GM12874 (cell line): ENCODE measurements around the gene DYNLT5.

Experiments
- TF ChIP-seq, protein P1 (sequence below): IDR thresholded peaks from 2 replicates; pipeline ENCODE4 v1.5.1; 2011; ENCODE audit warnings: low read depth, mild to moderate bottlenecking, control low read depth, low read length, moderate library complexity; ENCODE audit not compliant: insufficient read depth

The DYNLT5 gene

DNA sequence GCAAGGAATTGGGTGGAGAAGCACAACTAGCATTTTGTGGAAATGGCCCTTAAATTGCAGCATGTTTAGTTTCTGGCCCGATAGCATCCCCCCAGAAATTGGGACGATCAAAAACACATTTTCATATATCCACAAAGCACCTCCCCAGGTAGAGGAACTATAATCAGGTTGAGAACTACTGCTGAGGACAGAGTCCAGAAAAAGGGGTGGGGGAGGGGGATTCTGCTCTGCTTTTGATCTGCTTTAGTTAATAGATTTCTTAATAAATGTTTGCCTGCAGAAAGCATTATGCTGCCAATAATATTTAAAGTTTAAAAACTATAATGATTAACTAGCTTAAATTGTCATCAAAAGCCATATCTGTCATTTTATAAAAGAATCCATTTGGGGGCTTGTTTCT lies 14.4 kb upstream of the DYNLT5 start:
- TF ChIP-seq, protein P1, sequence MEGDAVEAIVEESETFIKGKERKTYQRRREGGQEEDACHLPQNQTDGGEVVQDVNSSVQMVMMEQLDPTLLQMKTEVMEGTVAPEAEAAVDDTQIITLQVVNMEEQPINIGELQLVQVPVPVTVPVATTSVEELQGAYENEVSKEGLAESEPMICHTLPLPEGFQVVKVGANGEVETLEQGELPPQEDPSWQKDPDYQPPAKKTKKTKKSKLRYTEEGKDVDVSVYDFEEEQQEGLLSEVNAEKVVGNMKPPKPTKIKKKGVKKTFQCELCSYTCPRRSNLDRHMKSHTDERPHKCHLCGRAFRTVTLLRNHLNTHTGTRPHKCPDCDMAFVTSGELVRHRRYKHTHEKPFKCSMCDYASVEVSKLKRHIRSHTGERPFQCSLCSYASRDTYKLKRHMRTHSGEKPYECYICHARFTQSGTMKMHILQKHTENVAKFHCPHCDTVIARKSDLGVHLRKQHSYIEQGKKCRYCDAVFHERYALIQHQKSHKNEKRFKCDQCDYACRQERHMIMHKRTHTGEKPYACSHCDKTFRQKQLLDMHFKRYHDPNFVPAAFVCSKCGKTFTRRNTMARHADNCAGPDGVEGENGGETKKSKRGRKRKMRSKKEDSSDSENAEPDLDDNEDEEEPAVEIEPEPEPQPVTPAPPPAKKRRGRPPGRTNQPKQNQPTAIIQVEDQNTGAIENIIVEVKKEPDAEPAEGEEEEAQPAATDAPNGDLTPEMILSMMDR: no peak

DNA sequence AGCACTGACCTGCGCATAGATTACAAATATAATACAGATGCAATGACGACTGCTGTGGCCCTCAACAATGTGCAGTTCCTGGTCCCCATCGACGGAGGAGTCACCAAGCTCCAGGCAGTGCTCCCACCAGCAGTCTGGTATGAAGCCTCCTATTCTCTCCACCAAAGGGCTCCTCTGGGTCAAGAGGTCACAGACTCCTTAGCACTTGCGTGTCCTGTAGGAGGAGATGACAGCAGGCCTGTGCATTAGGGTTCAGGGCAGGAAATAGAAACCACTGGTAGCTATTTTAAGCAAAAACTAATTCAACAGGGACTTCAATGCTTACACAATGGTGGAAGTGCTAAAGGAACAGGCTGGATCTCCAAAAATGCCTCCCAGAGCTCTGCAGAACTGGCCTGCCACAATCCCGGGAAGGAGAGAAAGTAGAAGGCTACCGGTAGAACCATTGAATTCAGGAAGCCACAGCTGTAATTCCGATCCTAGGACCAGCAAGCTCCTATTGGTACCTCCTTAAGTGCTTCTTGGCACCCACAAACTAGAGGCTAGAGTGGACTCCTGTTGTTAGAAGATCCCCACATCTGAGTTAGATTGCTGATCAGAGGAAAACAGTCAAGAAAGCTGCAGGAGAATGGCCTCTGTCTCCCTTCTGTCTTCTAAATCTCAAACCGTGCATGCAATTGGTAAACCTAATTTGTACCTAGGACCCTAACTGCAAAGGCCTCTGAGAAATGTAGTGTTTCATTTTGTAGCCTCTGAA lies 12.7 kb upstream of the DYNLT5 start:
- TF ChIP-seq, protein P1: no peak

DNA sequence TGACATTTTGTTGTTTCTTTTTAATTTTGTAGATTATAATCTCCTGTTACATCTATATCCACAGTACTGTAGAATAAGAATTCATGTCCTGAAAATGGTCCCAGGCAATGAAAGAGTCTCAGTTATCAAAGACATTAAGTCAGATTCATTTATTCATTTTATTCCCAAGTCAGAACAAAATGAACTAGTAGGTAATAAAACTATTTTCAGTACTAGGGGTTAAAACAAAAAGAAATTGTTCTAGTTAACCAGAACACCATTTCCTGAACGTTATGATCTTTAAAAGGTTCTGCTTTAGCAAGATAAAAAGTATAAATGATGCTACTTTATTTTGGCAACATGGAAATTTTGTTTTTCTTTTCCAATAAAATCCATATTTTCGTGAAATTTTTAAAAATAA lies 6.8 kb upstream of the DYNLT5 start:
- TF ChIP-seq, protein P1: no peak

DNA sequence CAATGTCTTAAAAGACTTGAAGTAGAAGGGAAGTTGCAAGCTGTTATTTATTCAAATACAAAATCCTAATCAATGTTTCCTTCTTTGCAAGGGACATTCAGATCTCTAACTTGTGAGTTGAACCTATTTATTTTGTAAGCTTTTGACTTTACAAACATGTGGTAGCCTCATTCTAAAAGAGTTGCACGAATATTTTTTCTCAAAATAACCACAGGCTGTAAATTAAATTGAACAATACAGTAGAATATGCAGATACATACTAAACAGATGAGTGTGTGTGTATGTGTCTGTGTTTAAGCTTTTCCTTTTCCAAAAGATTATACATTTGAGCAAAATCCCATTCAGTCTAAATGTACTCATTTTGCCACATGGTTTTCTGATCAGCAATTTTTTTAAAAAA lies 4.8 kb upstream of the DYNLT5 start:
- TF ChIP-seq, protein P1: no peak

DNA sequence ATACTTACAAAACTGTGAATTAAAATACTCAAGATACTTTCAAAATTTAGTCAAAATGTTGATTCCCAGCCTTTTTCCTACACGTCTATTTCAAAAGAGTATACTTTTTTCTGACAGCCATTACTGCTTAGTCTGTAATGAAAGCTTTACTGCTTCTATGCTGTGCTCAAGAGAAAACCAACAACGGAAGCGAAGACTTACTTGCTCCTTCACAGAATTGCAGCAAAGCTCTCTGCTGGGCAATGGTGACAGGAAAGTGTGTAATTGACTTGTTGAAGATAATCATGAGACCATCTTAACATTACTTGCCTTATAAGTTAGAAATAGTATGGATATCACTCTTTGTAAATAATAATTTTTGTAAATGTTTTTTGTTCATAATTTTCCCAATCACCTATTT lies 1.7 kb upstream of the DYNLT5 start:
- TF ChIP-seq, protein P1: no peak

DNA sequence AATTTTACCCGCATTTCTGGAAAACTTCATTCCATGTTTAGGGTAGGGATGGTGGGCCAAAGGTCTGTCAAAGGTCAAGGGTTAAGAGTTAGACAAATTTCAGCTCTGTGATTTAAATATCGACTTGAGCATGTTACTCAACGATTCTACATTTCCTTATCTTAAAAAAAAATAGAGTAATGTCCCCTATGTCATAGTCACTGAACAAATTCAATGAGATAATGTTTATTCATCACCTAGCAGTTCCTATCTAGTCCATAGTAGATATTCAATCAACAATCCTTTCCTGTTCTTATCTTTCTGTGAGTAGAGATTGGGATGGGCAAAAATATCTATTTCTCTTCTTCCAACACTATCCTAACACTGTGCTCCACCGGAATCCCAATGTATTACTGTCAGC lies 1.1 kb upstream of the DYNLT5 start:
- TF ChIP-seq, protein P1: no peak

DNA sequence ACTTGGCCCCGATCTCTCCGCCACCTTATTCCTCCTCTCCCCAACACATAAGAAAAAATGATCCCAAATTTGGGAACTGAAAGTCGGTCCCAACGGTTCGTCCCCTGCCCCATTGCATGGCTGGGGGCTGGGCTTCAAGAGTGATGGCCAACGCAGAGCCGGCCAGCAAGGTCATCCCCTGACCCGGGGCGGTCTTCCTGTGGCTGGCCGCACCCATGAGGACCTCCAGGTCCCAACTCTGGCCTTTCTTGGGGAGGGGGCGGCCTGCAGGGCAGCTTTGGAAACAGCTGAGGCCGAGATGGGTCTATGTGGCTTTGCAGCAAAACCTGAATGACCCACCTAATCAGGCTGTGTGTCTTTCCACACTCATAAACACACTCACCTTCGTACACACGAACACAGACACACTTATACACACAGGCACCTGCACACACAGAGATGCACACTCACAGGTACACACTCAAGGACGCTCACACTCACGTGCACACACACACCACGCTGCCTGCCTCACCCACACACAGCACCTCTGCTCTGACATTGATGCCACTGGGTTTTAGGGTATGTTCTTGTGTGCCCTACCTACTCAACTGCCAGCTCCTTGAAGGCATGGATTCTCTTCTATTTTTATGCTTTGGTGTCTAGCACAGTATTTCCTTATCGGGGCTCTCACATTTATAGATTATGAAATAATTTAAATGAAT lies 562 bp downstream of the DYNLT5 start:
- TF ChIP-seq, protein P1: no peak
